Measurements from ENCODE around the gene S100Z. TPM values are rescaled to one million over a fixed set of nuclear protein-coding genes. Genes with fewer than 3 reads are reported as not detected.

The S100Z gene
- total RNA-seq, 3 donors from 2014 or later, result 0.78 TPM; not detected in 2

DNA sequence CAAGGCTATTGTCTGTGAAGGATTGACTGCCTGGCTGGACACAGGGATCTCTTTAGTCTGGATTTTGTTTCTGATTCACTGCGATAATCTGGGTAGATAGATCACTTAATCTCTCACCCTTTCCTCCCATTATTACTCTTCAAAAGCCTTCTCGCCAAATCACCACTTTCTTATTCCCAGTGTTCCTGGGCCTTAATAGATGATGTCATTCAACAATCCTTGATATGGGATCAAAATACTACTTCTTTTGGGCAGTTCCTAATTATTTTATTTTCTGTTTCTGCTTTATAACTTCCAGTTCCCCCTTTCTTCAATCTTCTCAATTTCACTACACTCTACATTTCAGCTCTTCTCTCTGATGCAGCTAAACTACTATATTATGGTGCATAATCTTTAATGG lies 96.3 kb downstream of the S100Z start:
- intact Hi-C loops (cut with DNase I, micrococcal nuclease), result no loop called here
- no peak for ATAC-seq
- TF ChIP-seq, protein P1, sequence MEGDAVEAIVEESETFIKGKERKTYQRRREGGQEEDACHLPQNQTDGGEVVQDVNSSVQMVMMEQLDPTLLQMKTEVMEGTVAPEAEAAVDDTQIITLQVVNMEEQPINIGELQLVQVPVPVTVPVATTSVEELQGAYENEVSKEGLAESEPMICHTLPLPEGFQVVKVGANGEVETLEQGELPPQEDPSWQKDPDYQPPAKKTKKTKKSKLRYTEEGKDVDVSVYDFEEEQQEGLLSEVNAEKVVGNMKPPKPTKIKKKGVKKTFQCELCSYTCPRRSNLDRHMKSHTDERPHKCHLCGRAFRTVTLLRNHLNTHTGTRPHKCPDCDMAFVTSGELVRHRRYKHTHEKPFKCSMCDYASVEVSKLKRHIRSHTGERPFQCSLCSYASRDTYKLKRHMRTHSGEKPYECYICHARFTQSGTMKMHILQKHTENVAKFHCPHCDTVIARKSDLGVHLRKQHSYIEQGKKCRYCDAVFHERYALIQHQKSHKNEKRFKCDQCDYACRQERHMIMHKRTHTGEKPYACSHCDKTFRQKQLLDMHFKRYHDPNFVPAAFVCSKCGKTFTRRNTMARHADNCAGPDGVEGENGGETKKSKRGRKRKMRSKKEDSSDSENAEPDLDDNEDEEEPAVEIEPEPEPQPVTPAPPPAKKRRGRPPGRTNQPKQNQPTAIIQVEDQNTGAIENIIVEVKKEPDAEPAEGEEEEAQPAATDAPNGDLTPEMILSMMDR (IDR thresholded peaks at IDR 0.05), result no peak
- DNase-seq, result no peak
- Histone ChIP-seq H3K9me3 (no peaks in the 10 kb centered on the region), H3K4me3 (no peak overlapping the region), H3K4me1 (ENCODE audit: low read depth) (no peaks in the 10 kb centered on the region), H3K36me3 (ENCODE audit: low read depth) (no peaks in the 10 kb centered on the region)

DNA sequence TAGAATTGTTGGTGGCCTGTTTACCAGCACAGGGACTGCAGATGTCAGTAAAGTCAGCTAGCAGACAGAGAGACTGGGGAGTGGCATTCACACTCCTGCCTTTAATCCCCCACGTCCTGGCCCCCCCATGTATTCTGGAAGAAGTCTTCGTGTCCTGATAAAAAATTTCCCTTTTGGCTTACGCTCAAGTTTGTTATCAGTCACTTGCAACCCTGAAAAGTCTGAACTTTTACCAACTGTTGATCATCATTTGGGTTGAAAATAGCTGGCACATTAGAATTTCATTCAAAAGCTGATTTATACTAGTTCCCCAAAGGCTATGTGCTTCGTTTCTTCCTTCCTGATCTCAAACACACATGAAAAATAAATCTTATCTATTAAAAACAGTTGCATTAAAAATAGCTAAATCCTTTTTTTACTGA lies 97.3 kb downstream of the S100Z start:
- intact Hi-C loops (cut with DNase I, micrococcal nuclease), result no loop called here
- TF ChIP-seq, protein P1 (IDR thresholded peaks at IDR 0.05), result no peak
- no peak for DNase-seq
- no peaks in the 10 kb centered on the region for H3K9me3 ChIP-seq
- H3K36me3 ChIP-seq (ENCODE audit: low read depth), result no peaks in the 10 kb centered on the region
- ATAC-seq, result no peak
- H3K4me1 ChIP-seq (ENCODE audit: low read depth), result no peaks in the 10 kb centered on the region
- H3K4me3 ChIP-seq, result no peak overlapping the region

DNA sequence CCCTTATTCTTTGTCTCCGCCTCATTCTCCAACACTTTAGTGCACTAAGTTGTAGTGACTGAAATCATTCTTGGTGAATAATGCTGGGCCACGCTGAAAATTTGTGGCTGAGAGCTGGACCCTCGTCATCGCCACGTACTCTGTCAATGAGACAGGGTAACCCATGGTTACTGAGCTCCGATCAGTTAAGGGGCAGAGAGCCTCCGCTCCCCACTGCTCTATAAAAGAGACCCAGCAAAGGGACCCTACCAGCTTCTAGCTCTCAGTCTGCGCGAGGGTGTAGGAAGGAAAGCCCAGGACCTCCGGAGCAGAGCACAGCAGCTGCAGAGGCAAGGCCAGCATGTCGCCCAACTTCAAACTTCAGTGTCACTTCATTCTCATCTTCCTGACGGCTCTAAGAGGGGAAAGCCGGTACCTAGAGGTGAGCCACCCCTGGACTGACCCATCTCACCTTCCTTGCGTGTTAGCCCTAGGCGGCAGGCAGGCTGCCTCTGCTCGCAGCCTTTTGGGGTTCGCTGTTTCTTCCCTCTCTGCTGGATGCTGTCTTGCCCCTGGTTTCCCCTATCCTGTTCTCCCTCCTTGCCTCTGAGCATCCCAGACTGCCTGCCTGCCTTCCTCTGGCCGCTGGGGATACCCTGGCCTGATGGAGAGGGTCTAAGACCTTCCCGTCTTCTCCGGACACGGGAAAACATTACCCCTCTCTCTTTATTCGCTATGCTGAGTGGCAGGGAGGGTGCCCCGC lies 103.2 kb downstream of the S100Z start, which contains the start of gene CRHBP:
CRHBP (plus strand) TSS at position 251 of the 742 bp plus-strand sequence; CDS start at position 341, 90 bp downstream.
- intact Hi-C loops (cut with DNase I, micrococcal nuclease), result no loop called here
- DNase-seq, result no peak
- Histone ChIP-seq H3K4me1 (ENCODE audit: low read depth) (no peaks in the 10 kb centered on the region), H3K36me3 (ENCODE audit: low read depth) (no peaks in the 10 kb centered on the region), H3K4me3 (no peak within 1 kb of the TSS), H3K9me3 (no peaks in the 10 kb centered on the region)
- ATAC-seq, result no peak
- TF ChIP-seq, protein P1 (IDR thresholded peaks at IDR 0.05), result no peak

DNA sequence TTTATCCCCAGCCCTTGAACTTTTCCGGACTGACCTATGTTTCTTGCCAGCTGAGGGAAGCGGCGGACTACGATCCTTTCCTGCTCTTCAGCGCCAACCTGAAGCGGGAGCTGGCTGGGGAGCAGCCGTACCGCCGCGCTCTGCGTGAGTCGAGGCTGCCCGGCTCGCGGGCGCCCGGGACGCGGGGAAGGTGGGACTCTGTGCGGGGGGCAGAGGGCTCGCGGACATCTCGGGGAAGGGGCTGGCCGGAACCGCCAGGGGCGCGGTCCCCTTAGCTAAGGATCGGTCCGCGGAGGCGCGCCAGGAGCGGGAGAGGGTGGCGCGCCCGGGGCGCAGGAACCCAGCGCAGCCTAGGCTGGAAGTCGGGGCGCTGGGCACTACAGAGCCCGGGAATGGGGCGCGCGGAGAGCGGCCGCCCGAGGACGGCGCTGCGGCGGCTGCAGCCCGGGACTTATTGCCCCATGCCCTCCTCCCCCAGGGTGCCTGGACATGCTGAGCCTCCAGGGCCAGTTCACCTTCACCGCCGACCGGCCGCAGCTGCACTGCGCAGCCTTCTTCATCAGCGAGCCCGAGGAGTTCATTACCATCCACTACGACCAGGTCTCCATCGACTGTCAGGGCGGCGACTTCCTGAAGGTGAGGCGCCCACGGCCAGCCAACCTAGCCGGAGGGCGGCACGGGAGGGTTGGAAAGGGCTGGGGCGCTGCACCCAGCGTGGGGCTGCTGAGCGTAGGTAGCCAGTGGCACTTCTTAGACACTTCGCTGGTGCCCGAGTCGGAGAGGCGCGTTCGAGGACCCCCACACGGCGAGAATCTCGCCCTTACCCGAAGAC lies 104.0 kb downstream of the S100Z start:
- peak in 1 of 3 donors; percentile 46 for DNase-seq
- no peaks in the 10 kb centered on the region for H3K36me3 ChIP-seq (ENCODE audit: low read depth)
- TF ChIP-seq, protein P1 (IDR thresholded peaks at IDR 0.05), result no peak
- no peaks in the 10 kb centered on the region for H3K9me3 ChIP-seq
- no peaks in the 10 kb centered on the region for H3K4me1 ChIP-seq (ENCODE audit: low read depth)
- no peak for ATAC-seq
- intact Hi-C loops (cut with DNase I, micrococcal nuclease), result no loop called here
- no peak overlapping the region for H3K4me3 ChIP-seq

DNA sequence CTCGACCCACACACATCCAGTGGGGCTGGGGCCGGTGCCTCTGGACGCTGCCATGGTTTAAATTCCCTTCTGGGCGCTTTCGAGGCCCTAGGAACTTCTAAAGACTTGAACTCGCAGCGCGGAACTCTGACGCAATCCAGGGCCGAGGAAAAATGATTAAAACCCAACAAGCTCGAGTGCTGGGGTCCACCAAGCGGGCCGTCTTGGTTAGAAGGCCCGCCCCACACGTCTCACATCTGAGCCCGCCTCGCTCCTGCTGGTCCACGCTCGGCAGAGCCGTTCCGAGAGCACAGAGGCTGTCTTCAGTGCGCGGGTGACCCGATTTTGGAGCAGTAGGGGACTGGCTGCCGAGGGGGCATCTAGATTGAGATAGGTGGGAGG lies 104.6 kb downstream of the S100Z start:
- ATAC-seq, result no peak
- Histone ChIP-seq H3K4me3 (no peak overlapping the region), H3K36me3 (ENCODE audit: low read depth) (no peaks in the 10 kb centered on the region), H3K4me1 (ENCODE audit: low read depth) (no peaks in the 10 kb centered on the region), H3K9me3 (no peaks in the 10 kb centered on the region)
- intact Hi-C loops (cut with DNase I, micrococcal nuclease), result no loop called here
- DNase-seq, result no peak
- TF ChIP-seq, protein P1 (IDR thresholded peaks at IDR 0.05), result no peak

Data from mucosa of descending colon (tissue), 3 donors.